ENCODE data around the gene LINC00632.

LINC00632 gene

DNA sequence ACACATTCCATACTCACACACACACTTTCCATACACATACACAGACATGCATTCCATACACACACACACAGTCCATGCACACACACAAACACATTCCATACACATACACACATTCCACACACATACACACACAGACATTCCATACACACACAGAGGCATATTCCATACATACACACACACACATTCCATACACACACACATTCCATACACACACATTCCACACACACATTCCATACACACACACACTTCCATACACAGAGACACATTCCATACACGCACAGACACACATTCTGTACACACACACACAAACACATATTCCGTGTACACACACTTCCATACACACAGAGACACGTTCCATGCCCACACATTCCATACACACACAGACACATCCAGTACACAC, 14.8 kb downstream of the LINC00632 start:
- H3K36me3 Mint-ChIP-seq = no peaks in the 10 kb centered on the region
- no peak overlapping the region for H3K27ac Mint-ChIP-seq
- H3K9me3 Mint-ChIP-seq = no peaks in the 10 kb centered on the region
- DNase-seq (no peak), ATAC-seq (replicated peaks) (no peak)
- H3K4me3 Mint-ChIP-seq = no peak overlapping the region
- no peaks in the 10 kb centered on the region for H3K4me1 Mint-ChIP-seq
- no peaks in the 10 kb centered on the region for H3K27me3 Mint-ChIP-seq

DNA sequence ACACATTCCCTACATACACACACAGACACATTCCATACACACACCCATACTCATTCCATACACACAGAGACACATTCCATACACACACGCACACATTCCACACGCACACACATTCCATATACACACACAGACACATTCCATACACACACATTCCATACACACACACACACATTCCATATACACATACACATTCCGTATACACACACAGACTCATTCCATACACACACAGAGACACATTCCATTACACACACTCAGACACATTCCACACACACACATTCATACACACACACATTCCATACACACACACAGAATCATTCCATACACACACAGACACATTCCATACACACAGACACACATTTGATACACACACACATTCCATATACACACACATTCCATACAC, 15.2 kb downstream of the LINC00632 start:
- DNase-seq (no peak), ATAC-seq (replicated peaks) (no peak)
- Mint-ChIP-seq H3K36me3 (no peaks in the 10 kb centered on the region), H3K4me3 (no peak overlapping the region), H3K4me1 (no peaks in the 10 kb centered on the region), H3K9me3 (no peaks in the 10 kb centered on the region), H3K27me3 (no peaks in the 10 kb centered on the region), H3K27ac (no peak overlapping the region)

DNA sequence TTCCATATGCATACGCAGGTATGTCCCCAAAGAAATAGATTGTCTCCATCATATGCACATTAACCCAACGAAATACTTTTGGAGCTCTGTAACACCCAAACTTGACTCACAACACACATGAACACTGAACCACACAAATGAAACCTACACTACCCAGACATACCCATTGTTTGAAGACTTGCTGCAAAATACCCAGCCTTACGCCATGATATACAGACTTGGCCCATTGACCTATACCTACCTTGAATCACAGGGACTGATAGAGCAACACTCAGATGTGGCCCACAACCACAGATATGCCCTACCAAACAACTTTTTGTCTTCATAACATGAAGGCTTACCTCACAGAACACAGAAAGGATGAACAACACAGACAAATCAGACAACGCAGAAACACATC, 15.9 kb downstream of the LINC00632 start:
- Mint-ChIP-seq H3K4me1 (no peaks in the 10 kb centered on the region), H3K27ac (no peak overlapping the region), H3K9me3 (no peaks in the 10 kb centered on the region), H3K4me3 (no peak overlapping the region), H3K27me3 (no peaks in the 10 kb centered on the region), H3K36me3 (no peaks in the 10 kb centered on the region)
- no peak for ATAC-seq (replicated peaks)
- no peak for DNase-seq

DNA sequence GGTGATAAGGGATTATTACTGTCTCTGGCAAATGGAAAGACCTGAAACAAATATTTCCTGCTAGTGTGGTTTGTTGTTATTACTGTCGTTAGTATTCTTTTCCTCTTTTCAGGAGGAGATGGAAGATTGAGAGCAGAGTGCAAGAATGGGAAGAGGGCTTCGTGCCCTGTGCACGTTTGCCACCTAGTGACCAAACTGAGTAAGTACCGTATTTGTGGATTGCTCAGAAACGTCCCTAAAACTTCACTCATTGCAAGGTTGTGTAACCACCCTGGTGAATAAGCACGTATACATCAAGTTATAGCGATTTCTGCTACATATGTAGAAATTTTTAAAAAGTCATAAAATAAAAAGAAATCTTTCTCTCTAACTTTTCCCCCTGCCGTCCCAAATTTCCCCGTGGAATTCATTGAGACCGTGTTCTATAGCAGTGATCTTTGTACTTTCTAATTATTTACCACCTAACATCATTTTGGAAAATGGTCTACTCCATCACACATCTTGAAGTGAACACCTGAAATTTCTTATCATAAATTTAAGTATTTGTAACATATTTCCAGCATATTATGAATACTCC, 24.3 kb downstream of the LINC00632 start:
- Mint-ChIP-seq H3K4me3 (no peak overlapping the region), H3K27ac (no peak overlapping the region), H3K36me3 (no peaks in the 10 kb centered on the region), H3K9me3 (no peaks in the 10 kb centered on the region), H3K27me3 (no peaks in the 10 kb centered on the region), H3K4me1 (no peaks in the 10 kb centered on the region)
- ATAC-seq (replicated peaks) (peak; percentile 39 to 65), DNase-seq (no peak)

DNA sequence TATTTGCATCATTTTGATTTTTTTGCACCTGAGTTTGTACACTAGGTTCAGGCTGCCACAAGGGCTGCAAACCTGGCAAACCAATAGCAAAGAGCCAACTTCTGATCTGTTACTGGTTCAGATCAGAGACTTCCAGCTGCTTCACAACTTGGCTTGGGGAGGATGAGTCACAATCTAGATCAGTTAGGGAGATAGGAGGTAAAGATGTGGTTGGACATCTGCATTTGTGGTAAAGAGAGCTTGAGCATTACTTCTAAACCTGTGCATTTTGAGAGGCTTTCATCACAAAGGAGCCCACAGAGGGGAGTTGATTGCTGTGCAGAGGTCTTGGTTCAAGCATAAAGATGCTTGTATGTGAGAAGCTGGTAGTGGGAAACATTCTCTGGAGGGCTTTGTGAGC, 34.5 kb downstream of the LINC00632 start:
- no peaks in the 10 kb centered on the region for H3K4me1 Mint-ChIP-seq
- H3K9me3 Mint-ChIP-seq = no peaks in the 10 kb centered on the region
- no peak overlapping the region for H3K4me3 Mint-ChIP-seq
- no peak overlapping the region for H3K27ac Mint-ChIP-seq
- ATAC-seq (replicated peaks) (no peak), DNase-seq (no peak)
- H3K27me3 Mint-ChIP-seq = no peaks in the 10 kb centered on the region
- H3K36me3 Mint-ChIP-seq = no peaks in the 10 kb centered on the region

DNA sequence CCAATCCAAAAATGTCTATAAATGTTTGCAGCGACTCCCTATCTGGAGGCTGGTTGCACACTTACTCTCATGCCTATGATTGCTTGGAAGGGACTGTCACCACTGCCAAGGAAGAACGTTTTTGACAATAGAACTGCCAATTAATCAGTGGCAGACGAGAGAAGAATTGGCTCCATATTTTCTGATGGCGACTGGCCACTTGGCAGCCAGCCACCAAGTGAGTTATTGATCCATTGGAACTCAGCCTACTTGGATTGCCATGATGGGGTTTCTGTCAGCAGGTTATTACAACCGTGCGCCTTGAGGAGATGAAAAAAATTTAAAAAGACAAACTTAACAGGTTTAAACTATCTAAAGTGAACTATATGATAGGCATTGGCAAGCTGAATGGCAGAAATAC, 47.4 kb downstream of the LINC00632 start:
- Mint-ChIP-seq H3K9me3 (no peaks in the 10 kb centered on the region), H3K27ac (no peak overlapping the region), H3K4me1 (no peaks in the 10 kb centered on the region), H3K27me3 (peaks cover 8 to 12% of the 10 kb centered on the region in 2 donors), H3K4me3 (no peak overlapping the region), H3K36me3 (no peaks in the 10 kb centered on the region)
- ATAC-seq (replicated peaks) (no peak), DNase-seq (no peak)

DNA sequence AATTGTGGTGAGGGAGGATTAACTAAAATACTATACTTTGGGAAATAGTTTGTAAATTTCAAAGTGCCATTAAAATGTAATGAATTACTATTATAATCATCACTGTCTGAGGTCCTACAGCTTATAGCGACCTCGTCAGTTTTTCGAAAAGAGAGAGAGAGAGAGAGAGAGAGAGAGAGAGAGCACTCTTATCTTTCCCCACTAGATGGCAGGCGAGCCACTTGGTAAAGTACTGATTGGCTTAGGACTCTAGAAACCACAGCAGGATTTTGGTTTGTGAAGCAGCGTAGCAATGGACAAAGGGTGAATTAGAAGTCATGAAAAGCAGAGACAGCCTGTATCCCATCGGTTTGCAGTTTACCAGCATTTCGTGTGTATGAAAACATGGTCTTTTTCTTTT, 52.5 kb downstream of the LINC00632 start:
- no peak overlapping the region for H3K4me3 Mint-ChIP-seq
- H3K4me1 Mint-ChIP-seq = peaks cover 0 to 6% of the 10 kb centered on the region in 2 donors
- H3K27ac Mint-ChIP-seq = no peak overlapping the region
- H3K36me3 Mint-ChIP-seq = no peaks in the 10 kb centered on the region
- H3K27me3 Mint-ChIP-seq = peaks cover 14 to 19% of the 10 kb centered on the region in 2 donors
- no peaks in the 10 kb centered on the region for H3K9me3 Mint-ChIP-seq
- ATAC-seq (replicated peaks) = peak; percentile 55 to 61
- DNase-seq = peak; percentile 3

DNA sequence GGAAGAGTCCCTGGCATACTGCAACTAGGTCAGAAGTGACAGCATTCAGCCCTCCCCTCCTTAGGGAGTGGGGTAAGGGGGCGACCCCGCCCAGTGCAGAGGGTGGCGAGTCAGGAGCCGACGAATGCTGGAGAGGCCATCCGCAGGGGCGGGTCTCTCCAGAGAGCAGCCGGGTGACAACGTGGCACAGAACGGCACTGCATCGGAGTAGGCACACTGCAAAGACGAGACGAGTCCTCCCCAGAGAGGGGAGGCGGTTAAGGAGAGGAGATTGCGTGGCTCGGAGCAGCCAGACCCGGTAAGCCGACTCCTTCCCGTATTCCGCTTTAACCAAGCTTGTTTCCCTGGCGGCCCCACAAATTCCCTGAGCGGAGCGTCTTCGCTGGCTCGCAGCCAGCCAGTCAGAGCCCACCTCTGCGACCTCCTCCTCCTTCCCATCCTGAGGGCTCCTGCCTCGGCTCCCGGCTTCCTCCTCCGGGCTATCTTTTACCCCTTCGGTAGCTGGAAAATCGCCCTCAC, 54.9 kb downstream of the LINC00632 start:
- Mint-ChIP-seq H3K27me3 (peaks cover 14 to 15% of the 10 kb centered on the region in 2 donors), H3K4me1 (peaks cover 0 to 6% of the 10 kb centered on the region in 2 donors), H3K27ac (no peak overlapping the region), H3K4me3 (peak overlapping the region; percentile 21 to 70), H3K9me3 (no peaks in the 10 kb centered on the region), H3K36me3 (no peaks in the 10 kb centered on the region)
- ATAC-seq (replicated peaks) = no peak
- DNase-seq = peak; percentile 1

DNA sequence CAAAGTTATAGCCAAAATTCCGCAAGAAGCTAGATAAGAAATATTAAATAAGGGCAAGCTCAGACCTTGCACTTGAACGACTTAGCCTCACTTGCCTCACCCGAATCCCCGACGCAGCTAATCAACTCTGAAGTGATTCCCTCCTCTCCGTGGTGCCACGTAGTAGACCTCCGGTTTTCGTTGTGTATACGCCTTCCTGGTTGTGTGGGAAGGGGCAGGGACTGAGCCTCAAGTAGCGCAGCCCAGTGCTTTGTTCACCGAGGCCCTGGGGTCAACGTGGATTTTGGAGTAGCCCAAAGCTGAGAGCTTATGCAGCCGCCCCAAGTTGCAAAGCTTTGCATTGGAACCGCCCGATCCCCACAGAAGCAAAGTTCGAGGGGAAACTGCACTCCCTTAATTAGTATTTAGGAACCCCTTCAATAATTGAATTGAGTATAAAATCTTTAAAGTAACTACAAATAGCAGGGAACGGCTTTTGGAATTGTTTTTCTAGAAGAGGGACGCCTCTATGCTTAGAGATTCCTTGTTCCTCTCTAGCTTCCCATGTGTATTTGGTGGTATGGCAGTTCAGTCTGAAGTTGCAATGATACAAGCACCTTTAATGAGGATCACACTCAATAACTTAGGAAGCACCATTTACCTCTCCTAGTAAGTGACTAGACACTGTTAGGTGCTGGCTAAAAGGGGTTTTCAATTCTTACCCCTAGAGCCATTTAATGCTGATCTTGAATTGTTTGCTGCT, 55.7 kb downstream of the LINC00632 start:
- peaks cover 0 to 6% of the 10 kb centered on the region in 2 donors for H3K4me1 Mint-ChIP-seq
- DNase-seq (no peak), ATAC-seq (replicated peaks) (no peak)
- peaks cover 9 to 10% of the 10 kb centered on the region in 2 donors for H3K27me3 Mint-ChIP-seq
- H3K4me3 Mint-ChIP-seq = no peak overlapping the region
- H3K27ac Mint-ChIP-seq = no peak overlapping the region
- no peaks in the 10 kb centered on the region for H3K36me3 Mint-ChIP-seq
- H3K9me3 Mint-ChIP-seq = no peaks in the 10 kb centered on the region

DNA sequence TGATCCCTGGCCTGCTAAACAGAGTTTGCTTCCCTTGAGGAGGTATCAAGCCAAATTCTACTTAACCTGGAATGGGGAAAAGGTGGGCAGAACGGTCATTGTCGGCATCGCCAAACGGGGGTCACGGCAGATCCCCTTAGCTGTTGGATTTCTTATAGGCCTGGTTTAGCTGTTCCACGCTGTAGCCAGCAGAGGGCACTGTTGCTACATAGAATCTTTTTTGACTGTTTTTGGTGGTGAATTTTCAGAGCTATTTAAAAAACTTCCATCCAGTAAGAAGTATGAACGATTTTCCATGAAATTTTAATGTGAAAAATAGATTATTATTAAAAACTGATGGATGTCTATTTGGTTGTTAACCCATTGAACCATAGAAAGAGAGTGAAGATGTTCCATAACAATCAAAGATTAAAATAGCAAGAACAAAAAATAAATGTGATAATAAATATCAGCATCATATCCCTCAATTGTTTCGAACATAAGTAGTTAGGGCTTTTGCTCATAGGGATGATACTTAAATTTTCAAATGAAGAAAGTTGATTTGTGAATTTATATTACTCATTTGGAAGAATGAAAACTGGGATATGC, 56.6 kb downstream of the LINC00632 start:
- Mint-ChIP-seq H3K4me3 (no peak overlapping the region), H3K4me1 (peaks cover 0 to 6% of the 10 kb centered on the region in 2 donors), H3K27ac (no peak overlapping the region)

DNA sequence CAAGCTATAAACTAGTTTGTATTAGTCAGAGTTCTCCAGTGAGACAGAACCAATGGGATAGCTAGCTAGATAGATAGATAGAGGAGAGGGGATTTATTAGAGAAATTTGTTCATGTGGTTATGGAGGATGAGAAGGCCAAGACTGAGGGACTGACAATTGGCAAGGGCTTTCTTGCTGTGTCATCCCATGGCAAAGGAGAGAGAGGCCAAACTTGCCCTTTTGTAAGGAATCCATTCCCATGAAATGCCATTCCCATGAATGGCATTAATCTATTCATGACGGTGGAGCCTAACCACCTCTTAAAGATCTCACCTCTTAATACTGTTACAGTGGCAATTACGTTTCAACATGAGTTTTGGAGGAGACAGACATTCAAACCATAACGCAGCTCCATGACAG, 58.1 kb downstream of the LINC00632 start:
- no peak for DNase-seq

More for the DNA sequence above, 56.6 kb downstream of the LINC00632 start:
- peaks cover 7 to 9% of the 10 kb centered on the region in 2 donors for H3K27me3 Mint-ChIP-seq
- no peaks in the 10 kb centered on the region for H3K9me3 Mint-ChIP-seq
- no peaks in the 10 kb centered on the region for H3K36me3 Mint-ChIP-seq
- no peak for ATAC-seq (replicated peaks)
- peak; percentile 13 for DNase-seq

DNA sequence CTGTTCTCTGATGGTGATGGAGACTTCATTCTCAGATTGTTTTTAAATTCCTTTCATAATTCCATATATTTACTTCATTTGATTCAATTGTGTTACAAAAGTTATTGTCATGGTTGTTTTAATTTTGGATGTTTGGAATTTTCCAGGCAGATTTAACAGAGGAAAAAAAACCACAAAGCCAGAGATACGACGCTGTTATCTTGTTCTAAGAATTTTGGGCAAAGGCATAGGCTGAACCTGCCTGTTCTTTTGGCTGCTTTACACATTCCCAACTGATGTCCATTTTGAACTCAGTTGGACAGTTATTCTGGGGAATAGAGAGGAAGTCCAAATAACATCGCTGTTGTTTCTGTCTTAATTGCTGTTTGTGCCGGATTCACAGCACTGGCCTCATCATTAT, 65.7 kb downstream of the LINC00632 start:
- Mint-ChIP-seq H3K27me3 (no peaks in the 10 kb centered on the region), H3K9me3 (no peaks in the 10 kb centered on the region), H3K27ac (no peak overlapping the region), H3K4me3 (no peak overlapping the region), H3K4me1 (no peaks in the 10 kb centered on the region), H3K36me3 (no peaks in the 10 kb centered on the region)
- DNase-seq = no peak
- no peak for ATAC-seq (replicated peaks)

More for the DNA sequence above, 58.1 kb downstream of the LINC00632 start:
- H3K36me3 Mint-ChIP-seq = no peaks in the 10 kb centered on the region
- H3K9me3 Mint-ChIP-seq = no peaks in the 10 kb centered on the region
- ATAC-seq (replicated peaks) = no peak
- H3K4me3 Mint-ChIP-seq = no peak overlapping the region
- H3K27me3 Mint-ChIP-seq = peaks cover 6 to 7% of the 10 kb centered on the region in 2 donors
- no peak overlapping the region for H3K27ac Mint-ChIP-seq
- peaks cover 0 to 6% of the 10 kb centered on the region in 2 donors for H3K4me1 Mint-ChIP-seq

DNA sequence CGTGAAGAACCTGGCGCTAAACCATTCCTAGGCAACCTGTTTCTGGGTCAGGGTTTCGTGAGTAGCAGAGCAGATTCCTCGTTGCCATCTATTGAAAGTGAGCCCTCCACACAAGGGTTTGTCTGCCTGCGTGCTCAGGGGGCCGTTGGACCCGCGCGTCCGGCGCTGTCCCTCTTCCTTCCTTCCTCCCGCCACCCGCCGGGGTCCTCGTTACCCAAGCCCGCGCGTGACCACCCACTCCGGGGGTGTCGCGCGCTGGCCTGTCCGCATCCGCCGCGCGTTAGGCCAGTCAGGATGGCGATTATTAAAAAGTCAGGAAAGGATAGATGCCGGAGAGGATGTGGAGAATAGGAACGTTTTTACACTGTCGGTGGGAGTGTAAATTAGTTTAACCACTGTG, 66.8 kb downstream of the LINC00632 start:
- Mint-ChIP-seq H3K4me1 (no peaks in the 10 kb centered on the region), H3K27me3 (no peaks in the 10 kb centered on the region), H3K4me3 (no peak overlapping the region), H3K27ac (no peak overlapping the region), H3K36me3 (no peaks in the 10 kb centered on the region), H3K9me3 (no peaks in the 10 kb centered on the region)
- no peak for ATAC-seq (replicated peaks)
- DNase-seq = no peak

DNA sequence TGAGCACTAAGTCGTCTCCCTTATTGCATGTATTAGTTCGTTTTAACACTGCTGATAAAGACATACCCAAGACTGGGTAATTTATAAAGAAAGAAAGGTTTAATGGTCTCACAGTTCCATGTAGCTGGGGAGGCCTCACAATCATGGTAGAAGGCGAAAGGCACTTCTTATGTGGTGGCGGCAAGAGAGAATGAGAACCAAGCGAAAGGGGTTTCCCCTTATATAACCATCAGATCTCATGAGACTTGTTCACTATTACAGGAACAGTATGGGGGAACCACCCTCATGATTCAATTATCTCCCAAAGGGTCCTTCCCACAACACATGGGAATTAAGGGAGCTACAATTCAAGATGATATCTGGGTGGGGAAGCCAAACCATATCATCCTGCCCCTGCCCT, 85.1 kb downstream of the LINC00632 start:
- Mint-ChIP-seq H3K36me3 (peaks cover 0 to 2% of the 10 kb centered on the region in 2 donors), H3K4me1 (peaks cover 4 to 9% of the 10 kb centered on the region in 2 donors), H3K27me3 (peaks cover 0 to 3% of the 10 kb centered on the region in 2 donors), H3K27ac (no peak overlapping the region), H3K4me3 (no peak overlapping the region), H3K9me3 (peaks cover 0 to 3% of the 10 kb centered on the region in 2 donors)
- ATAC-seq (replicated peaks) = peak; percentile 59 to 62
- DNase-seq = no peak

DNA sequence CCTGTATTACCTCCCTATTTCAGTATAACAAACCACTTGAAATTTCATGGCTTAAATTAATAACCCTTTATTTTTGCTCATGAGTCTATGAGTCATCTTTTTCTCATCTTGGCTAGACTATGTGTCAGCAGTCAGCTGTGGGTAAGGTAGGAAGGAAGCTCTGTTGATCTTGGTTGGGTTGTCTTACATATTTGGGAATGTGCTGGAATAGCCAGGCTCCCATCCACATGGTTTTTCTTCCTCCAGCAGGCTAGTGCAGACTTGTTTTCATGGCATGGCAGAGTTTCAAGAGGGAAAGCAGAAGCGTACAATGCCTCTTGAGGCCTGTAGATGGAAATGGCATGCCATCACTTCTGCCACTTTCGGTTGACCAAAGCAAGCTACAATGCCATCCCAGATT, 89.7 kb downstream of the LINC00632 start:
- Mint-ChIP-seq H3K27me3 (no peaks in the 10 kb centered on the region), H3K27ac (no peak overlapping the region), H3K4me1 (peaks cover 4 to 9% of the 10 kb centered on the region in 2 donors), H3K9me3 (no peaks in the 10 kb centered on the region), H3K36me3 (no peaks in the 10 kb centered on the region), H3K4me3 (no peak overlapping the region)
- DNase-seq (no peak), ATAC-seq (replicated peaks) (no peak)
